GM21390 (cell line): ENCODE results near the gene MRPS35.

ENCODE experiments used
- ATAC-seq: cut with Tn5 transposase; IDR thresholded peaks from one replicate; pipeline ENCODE4 v1.9.1; 2021; ENCODE audit not compliant: unreplicated experiment

MRPS35 gene

GRCh38 chr12:27771481-27772327 is 61.1 kb downstream of the MRPS35 start:
- no peak for ATAC-seq

- no peak for ATAC-seq
Measured at GRCh38 chr12:27772328-27773049, 61.9 kb downstream of the MRPS35 start.

GRCh38 chr12:27777141-27777540 is 66.5 kb downstream of the MRPS35 start:
- ATAC-seq = no peak

- ATAC-seq = no peak
Measured at GRCh38 chr12:27778206-27778605, 67.6 kb downstream of the MRPS35 start.

GRCh38 chr12:27779416-27779919 is 68.8 kb downstream of the MRPS35 start:
- peak; percentile 15 for ATAC-seq

GRCh38 chr12:27779920-27780611 is 69.4 kb downstream of the MRPS35 start, which contains the start of the genes KLHL42 and MANSC4:
TSS of gene KLHL42 (plus strand) at chr12:27780233. CDS start at chr12:27780331, 98 bp downstream.
TSS of gene MANSC4 (minus strand) at chr12:27780236. CDS start at chr12:27771276, 8,960 bp downstream.
- ATAC-seq = peak; percentile 75

- ATAC-seq = peak; percentile 35
Measured at GRCh38 chr12:27780612-27781408, 70.2 kb downstream of the MRPS35 start.

GRCh38 chr12:27781680-27782079 is 71.0 kb downstream of the MRPS35 start:
- ATAC-seq = no peak

GRCh38 chr12:27782481-27782880 is 71.8 kb downstream of the MRPS35 start:
- no peak for ATAC-seq

GRCh38 chr12:27785882-27786570 is 75.4 kb downstream of the MRPS35 start:
- no peak for ATAC-seq

GRCh38 chr12:27787559-27787958 is 76.9 kb downstream of the MRPS35 start:
- no peak for ATAC-seq

- no peak for ATAC-seq
Measured at GRCh38 chr12:27790179-27790578, 79.5 kb downstream of the MRPS35 start.

- ATAC-seq = no peak
Measured at GRCh38 chr12:27794818-27795584, 84.4 kb downstream of the MRPS35 start.

- ATAC-seq = no peak
Measured at GRCh38 chr12:27796128-27796527, 85.5 kb downstream of the MRPS35 start.

- no peak for ATAC-seq
Measured at GRCh38 chr12:27797301-27798025, 86.8 kb downstream of the MRPS35 start.

- ATAC-seq = no peak
Measured at GRCh38 chr12:27800819-27801218, 90.2 kb downstream of the MRPS35 start.

GRCh38 chr12:27801630-27802029 is 91.0 kb downstream of the MRPS35 start:
- ATAC-seq = no peak

GRCh38 chr12:27802511-27802910 is 91.9 kb downstream of the MRPS35 start:
- ATAC-seq = no peak
